ENCODE data around the gene CDX2. TPM values are rescaled to one million over a fixed set of nuclear protein-coding genes. Genes with fewer than 3 reads are reported as not detected.

Gene CDX2
- total RNA-seq, 1 experiment from 2014 or later = 12.5 TPM

DNA sequence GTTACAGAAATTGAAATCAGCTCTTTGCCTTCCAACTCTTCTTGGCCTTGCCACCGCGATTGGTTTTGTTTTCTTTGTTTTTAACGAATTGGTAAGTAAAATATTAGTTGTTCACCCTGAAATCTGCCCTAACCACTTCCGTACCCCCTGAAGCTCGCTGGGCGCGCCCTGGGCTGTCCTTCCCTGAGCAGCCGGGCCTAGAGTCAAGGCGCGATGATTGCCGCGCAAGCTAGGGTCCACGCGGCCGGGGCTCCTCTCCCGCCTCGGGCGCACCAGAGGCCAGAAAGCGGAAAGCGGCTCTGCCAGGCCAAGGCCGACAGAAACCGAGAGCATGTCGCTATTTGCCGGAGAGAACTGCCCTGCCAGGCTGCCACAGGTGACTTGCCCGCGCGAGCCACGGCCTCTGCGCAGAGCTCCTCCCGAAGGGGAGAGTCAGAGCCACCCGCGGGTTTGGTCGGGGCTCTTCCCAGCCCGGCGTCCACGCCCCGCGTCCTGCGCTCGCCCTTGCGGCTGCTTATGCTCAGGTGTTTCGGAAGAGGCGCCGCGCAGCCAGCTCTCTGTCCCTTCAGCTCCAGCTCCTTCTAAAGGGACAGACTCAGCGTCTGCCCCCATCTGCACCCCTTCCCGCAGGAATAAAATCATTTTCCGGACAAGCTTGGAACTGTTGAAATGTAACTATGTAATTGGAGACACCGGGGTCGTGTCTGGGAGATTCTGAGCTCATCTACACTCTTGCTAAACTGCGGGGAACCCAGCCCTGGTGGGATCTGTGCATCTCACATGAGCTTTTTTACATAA is 6.6 kb upstream of the CDX2 start:
- Histone ChIP-seq H3K4me1 (ENCODE audit: control insufficient read depth in 1 of 2, insufficient read depth in 2 of 2, low read length in 2 of 2) (no peaks in the 10 kb centered on the region), H3K9me2 (ENCODE audit: insufficient read depth) (no peaks in the 10 kb centered on the region), H2AFZ (ENCODE audit: low read depth, low read length, poor library complexity, severe bottlenecking) (no peak overlapping the region), H3K27ac (ENCODE audit: low read depth, low read length) (no peak overlapping the region), H3K9me3 (ENCODE audit: control insufficient read depth in 1 of 2, insufficient read depth in 1 of 2, low read depth in 1 of 2, low read length in 2 of 2) (no peaks in the 10 kb centered on the region), H3K27me3 (ENCODE audit: insufficient read depth, low read length) (no peaks in the 10 kb centered on the region), H3K79me2 (ENCODE audit: insufficient read depth, low read length) (no peaks in the 10 kb centered on the region), H3K9ac (ENCODE audit: low read length) (no peak overlapping the region), H3K4me3 (replicated peaks in 1 of 2; ENCODE audit: low read depth in 1 of 2, low read length in 2 of 2) (no peak overlapping the region), H3K36me3 (ENCODE audit: control insufficient read depth in 1 of 2, insufficient read depth in 2 of 2, low read length in 2 of 2) (no peaks in the 10 kb centered on the region), H3K4me2 (ENCODE audit: low read length) (no peak overlapping the region), H4K20me1 (ENCODE audit: insufficient read depth) (no peaks in the 10 kb centered on the region)
- CTCF ChIA-PET = interaction anchor here (1.3 to 4.2 kb wide), 4 partner anchors 9 to 1029 kb away, joined by 3 to 14 read pairs (median 4); no protein-coding TSS in a partner anchor
- BruUV-seq (replicated peaks) = no TSS peak
- POLR2A ChIA-PET = no interaction called here
- no peak for DNase-seq (ENCODE audit: low read depth, low spot score)
- ATAC-seq = no peak
- RAD21 ChIA-PET (ENCODE audit: low non-redundant PET in 1 of 2, low total read pairs in 2 of 2, uncharacterized antibody in 2 of 2, unreplicated experiment in 2 of 2) = no interaction called here
- intact Hi-C loops (cut with micrococcal nuclease) = no loop called here
- TF ChIP-seq CTCF (IDR thresholded peaks at IDR 0.05 in 2 of 3, conservative IDR thresholded peaks at IDR 0.05 in 1 of 3; ENCODE audit: borderline replicate concordance in 1 of 3, insufficient read depth in 1 of 3, low read depth in 2 of 3, low read length in 2 of 3) (no peak), SP1 (IDR thresholded peaks at IDR 0.05; ENCODE audit: low read depth) (no peak), TCF7L2 (IDR thresholded peaks at IDR 0.05; ENCODE audit: borderline replicate concordance, extremely low read depth, insufficient read depth, insufficient read length) (no peak), CBX3 (IDR thresholded peaks at IDR 0.05; ENCODE audit: low read depth) (no peak), REST (IDR thresholded peaks at IDR 0.05; ENCODE audit: low read depth) (no peak), ELF1 (IDR thresholded peaks at IDR 0.05; ENCODE audit: borderline replicate concordance, low read depth) (no peak), SRF (IDR thresholded peaks at IDR 0.05; ENCODE audit: low read depth) (no peak), CEBPB (IDR thresholded peaks at IDR 0.05; ENCODE audit: low read depth) (no peak), SIN3A (IDR thresholded peaks at IDR 0.05; ENCODE audit: low read depth) (no peak)
- TF ChIP-seq, protein P1, sequence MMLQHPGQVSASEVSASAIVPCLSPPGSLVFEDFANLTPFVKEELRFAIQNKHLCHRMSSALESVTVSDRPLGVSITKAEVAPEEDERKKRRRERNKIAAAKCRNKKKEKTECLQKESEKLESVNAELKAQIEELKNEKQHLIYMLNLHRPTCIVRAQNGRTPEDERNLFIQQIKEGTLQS (IDR thresholded peaks at IDR 0.05) = no peak
- TF ChIP-seq, protein P2, sequence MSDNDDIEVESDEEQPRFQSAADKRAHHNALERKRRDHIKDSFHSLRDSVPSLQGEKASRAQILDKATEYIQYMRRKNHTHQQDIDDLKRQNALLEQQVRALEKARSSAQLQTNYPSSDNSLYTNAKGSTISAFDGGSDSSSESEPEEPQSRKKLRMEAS (IDR thresholded peaks at IDR 0.05) = no peak

Measured in HCT116 (cell line).